Transverse colon (tissue), 4 donors: ENCODE results near the gene LAMC2.

Experiments
- CTCF ChIP-seq, 5 experiments: fragments of 200-600 bp in 3 of 5; fragments of 450-650 bp in 2 of 5; sonication (generic) in 3 of 5; IDR thresholded peaks; 1 replicate in 2 of 5; 2 replicates in 3 of 5; pipeline ENCODE4 v1.5.1; 2016 to 2017; ENCODE audit warnings: antibody characterized with exemption in 5 of 5, inconsistent platforms in 3 of 5, mild to moderate bottlenecking in 2 of 5, moderate library complexity in 1 of 5
- EP300 ChIP-seq: sonication (generic); formaldehyde crosslinking; IDR thresholded peaks from one replicate; pipeline ENCODE4 v1.6.1; 2017; ENCODE audit warnings: antibody characterized with exemption, low read depth
- POLR2A ChIP-seq: fragments of 450-650 bp; IDR thresholded peaks from one replicate; pipeline ENCODE4 v1.6.1; 2016; ENCODE audit warnings: antibody characterized with exemption, mild to moderate bottlenecking, moderate library complexity
- POLR2AphosphoS5 ChIP-seq, 3 donors: sonication (generic); formaldehyde crosslinking; IDR thresholded peaks; one replicate each; pipeline ENCODE4 v1.6.1; 2016; ENCODE audit warnings: antibody characterized with exemption in 3 of 3

DNA sequence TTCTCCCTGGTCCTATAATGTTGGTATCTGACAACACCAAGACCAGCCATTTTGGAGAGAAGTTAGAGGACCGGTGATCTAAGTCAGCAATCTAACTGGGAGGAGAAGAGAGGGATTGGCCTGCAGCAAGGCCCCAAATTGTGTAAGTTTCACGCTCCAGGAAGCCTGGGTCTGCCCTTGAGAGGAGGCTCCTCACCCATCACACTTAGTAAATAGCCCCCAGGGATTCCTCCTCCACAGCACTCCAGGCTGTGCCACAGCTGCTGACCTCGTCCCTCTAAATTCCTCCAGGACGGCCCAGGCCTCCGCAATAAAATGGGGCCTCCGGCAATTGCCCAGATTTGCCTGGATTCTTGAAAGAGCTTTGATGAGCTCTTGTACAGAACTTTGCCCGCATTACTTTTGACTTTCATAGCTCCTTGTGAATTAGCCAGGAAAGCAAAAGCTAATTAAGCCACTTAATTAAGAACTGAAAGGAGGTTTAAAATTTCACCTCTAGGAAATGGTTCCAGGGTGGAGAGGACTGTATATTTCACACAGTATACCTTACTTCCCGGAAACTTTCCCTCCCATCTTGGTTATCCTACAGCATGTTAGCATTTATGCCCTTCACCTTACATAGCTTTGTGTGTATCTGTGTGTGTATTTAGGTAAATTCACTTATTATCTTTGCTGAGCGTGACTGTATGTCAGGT lies 90.5 kb downstream of the LAMC2 start:
- no peak for TF ChIP-seq EP300
- TF ChIP-seq CTCF (IDR thresholded peaks at IDR 0.05): no peak
- TF ChIP-seq POLR2AphosphoS5 (IDR thresholded peaks at IDR 0.05): no peak
- TF ChIP-seq POLR2A: no peak
